HepG2 (cell line): ENCODE results near the gene HDAC4. TPM values are rescaled to one million over a fixed set of nuclear protein-coding genes. Genes with fewer than 3 reads are reported as not detected.

Experiments used
- ARNT ChIP-seq: fragments of 450-650 bp; IDR thresholded peaks from 2 replicates; pipeline ENCODE4 v1.6.1; 2017
- EEA1 ChIP-seq: sonication (generic); formaldehyde crosslinking; IDR thresholded peaks from 2 replicates; pipeline ENCODE4 v1.5.1; 2020; ENCODE audit warnings: mild to moderate bottlenecking, missing genetic modification reagents, borderline replicate concordance
- ETV5 ChIP-seq: IDR thresholded peaks from 2 replicates; pipeline ENCODE4 v1.6.1; 2018; ENCODE audit warnings: missing biosample characterization, missing genetic modification reagents, inconsistent platforms, borderline replicate concordance
- JUND ChIP-seq: sonication (generic); formaldehyde crosslinking; IDR thresholded peaks from 2 replicates; pipeline ENCODE4 v1.8.0; 2022; ENCODE audit warnings: mild to moderate bottlenecking, missing genetic modification reagents
- KAT7 ChIP-seq: IDR thresholded peaks from 2 replicates; pipeline ENCODE4 v1.6.1; 2018; ENCODE audit warnings: borderline replicate concordance, missing compliant biosample characterization
- KDM4B ChIP-seq: sonication (generic); formaldehyde crosslinking; IDR thresholded peaks from 2 replicates; pipeline ENCODE4 v1.4.0; 2020; ENCODE audit warnings: missing genetic modification reagents
- SETDB1 ChIP-seq: sonication (generic); formaldehyde crosslinking; IDR thresholded peaks from 2 replicates; pipeline ENCODE4 v1.5.1; 2020; ENCODE audit warnings: missing genetic modification reagents, mild to moderate bottlenecking, borderline replicate concordance
- SMAD1 ChIP-seq: sonication (generic); formaldehyde crosslinking; IDR thresholded peaks from 2 replicates; pipeline ENCODE4 v1.4.0; 2020; ENCODE audit warnings: missing genetic modification reagents, low read depth, mild to moderate bottlenecking, borderline replicate concordance
- SMARCC2 ChIP-seq: fragments of 450-650 bp; IDR thresholded peaks from 2 replicates; pipeline ENCODE4 v1.6.1; 2017; ENCODE audit warnings: antibody characterized with exemption, mild to moderate bottlenecking
- SP1 ChIP-seq, 2 experiments: fragments of 450-650 bp in 1 of 2; sonication (generic) in 1 of 2; formaldehyde crosslinking in 1 of 2; IDR thresholded peaks; 2 replicates each; pipeline versions ENCODE4 v1.4.0 to v1.6.1; 2016 to 2020; ENCODE audit warnings: missing genetic modification reagents in 1 of 2
- SSRP1 ChIP-seq: IDR thresholded peaks from 2 replicates; pipeline ENCODE4 v1.6.1; 2016; ENCODE audit warnings: control low read depth
- ZNF354B ChIP-seq: sonication (generic); formaldehyde crosslinking; IDR thresholded peaks from 2 replicates; pipeline ENCODE4 v1.8.0; 2022; ENCODE audit warnings: mild to moderate bottlenecking, missing genetic modification reagents
- ZNF484 ChIP-seq: sonication (generic); formaldehyde crosslinking; IDR thresholded peaks from 2 replicates; pipeline ENCODE4 v1.5.1; 2020; ENCODE audit warnings: mild to moderate bottlenecking, low read depth, missing genetic modification reagents, borderline replicate concordance
- ZSCAN20 ChIP-seq: sonication (generic); formaldehyde crosslinking; IDR thresholded peaks from 2 replicates; pipeline ENCODE4 v1.4.0; 2020; ENCODE audit warnings: missing genetic modification reagents, mild to moderate bottlenecking, borderline replicate concordance
- polyA plus RNA-seq, 8 experiments: library from polyadenylated mRNA; depleted of rRNA in 3 of 8; stranded (reverse) in 7 of 8; unstranded in 1 of 8; fragments of >200 nt; fragmentation: Illumina TruSeq in 4 of 8; extraction: Trizol in 4 of 8; gene quantifications; 2 replicates each; pipeline versions ENCODE4 v1.2.1 to v1.2.3, GENCODE V29; 2011 to 2016; ENCODE audit warnings: low read depth in 4 of 8, missing spikeins in 1 of 8, mixed read lengths in 1 of 8; ENCODE audit not compliant: insufficient read depth in 1 of 8
- total RNA-seq, 5 experiments: library from RNA; depleted of rRNA; stranded (reverse); fragments of >200 nt; fragmentation: Illumina TruSeq; extraction: Trizol; gene quantifications; 2 replicates each; pipeline ENCODE4 v1.2.3, GENCODE V29; 2016; ENCODE audit warnings: low read depth in 1 of 5
- TF ChIP-seq, protein P1 (sequence below): sonication (generic); formaldehyde crosslinking; IDR thresholded peaks from 2 replicates; pipeline ENCODE4 v1.4.0; 2020; ENCODE audit warnings: missing genetic modification reagents, borderline replicate concordance
- TF ChIP-seq, protein P2 (sequence below): sonication (generic); formaldehyde crosslinking; IDR thresholded peaks from 2 replicates; pipeline ENCODE4 v1.4.0; 2020; ENCODE audit warnings: missing genetic modification reagents
- TF ChIP-seq, protein P3 (sequence below): sonication (generic); formaldehyde crosslinking; IDR thresholded peaks from 2 replicates; pipeline ENCODE4 v1.5.1; 2020; ENCODE audit warnings: mild to moderate bottlenecking, missing genetic modification reagents
- TF ChIP-seq, protein P4 (sequence below): sonication (generic); formaldehyde crosslinking; IDR thresholded peaks from 2 replicates; pipeline ENCODE4 v1.9.0; 2021; ENCODE audit warnings: missing genetic modification reagents, borderline replicate concordance

HDAC4 gene
- total and polyA plus RNA-seq, 2 of the 13 experiments (the other 11 are each of a cell fraction or from before 2014, with no cell fraction given), result 10.1 to 11.5 TPM

DNA sequence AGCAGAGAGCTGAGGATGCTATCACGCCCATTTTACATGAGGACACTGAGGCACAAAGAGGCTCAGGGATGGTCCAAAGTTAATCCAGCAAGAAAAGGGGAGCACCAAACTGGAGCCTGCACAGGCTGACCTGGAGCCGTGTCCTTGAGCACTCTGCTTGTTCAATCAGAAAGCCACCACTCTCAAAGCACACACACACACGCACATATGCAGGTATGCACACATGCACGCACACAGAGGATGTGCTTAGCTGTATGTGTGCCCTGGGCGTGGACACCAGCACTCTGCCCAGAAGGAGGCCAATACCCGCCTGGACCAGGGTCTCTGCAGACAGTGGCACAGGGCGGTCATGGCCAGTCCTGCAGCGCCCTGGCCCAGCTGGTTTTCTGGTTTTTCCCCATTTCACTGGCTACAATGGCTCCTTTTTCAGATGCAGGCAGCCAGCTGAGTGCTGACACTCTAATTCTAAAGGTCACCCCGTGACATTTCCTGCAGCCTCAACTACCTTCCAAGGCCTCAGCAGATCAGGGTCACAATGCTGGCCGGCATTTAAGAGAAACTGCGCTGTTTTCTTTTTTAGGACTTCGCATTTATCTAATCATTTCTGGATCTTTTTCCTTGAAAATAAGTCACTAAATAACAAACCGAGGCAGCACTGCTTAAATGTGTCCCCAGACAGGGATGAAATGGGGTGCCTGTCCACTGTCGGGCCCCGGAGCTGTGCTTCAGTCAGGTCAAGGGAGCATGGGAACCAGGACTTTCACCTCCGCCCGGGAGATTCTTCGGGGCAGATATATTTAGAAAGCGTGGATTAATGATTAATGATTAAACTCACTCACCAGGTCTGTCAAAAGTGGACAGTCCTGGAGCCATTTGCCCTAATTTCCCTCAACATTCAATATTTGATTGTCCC, 104.5 kb downstream of the HDAC4 start (continued):
- TF ChIP-seq, protein P1, sequence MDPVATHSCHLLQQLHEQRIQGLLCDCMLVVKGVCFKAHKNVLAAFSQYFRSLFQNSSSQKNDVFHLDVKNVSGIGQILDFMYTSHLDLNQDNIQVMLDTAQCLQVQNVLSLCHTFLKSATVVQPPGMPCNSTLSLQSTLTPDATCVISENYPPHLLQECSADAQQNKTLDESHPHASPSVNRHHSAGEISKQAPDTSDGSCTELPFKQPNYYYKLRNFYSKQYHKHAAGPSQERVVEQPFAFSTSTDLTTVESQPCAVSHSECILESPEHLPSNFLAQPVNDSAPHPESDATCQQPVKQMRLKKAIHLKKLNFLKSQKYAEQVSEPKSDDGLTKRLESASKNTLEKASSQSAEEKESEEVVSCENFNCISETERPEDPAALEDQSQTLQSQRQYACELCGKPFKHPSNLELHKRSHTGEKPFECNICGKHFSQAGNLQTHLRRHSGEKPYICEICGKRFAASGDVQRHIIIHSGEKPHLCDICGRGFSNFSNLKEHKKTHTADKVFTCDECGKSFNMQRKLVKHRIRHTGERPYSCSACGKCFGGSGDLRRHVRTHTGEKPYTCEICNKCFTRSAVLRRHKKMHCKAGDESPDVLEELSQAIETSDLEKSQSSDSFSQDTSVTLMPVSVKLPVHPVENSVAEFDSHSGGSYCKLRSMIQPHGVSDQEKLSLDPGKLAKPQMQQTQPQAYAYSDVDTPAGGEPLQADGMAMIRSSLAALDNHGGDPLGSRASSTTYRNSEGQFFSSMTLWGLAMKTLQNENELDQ (CRISPR knock-in tag), result no peak
- TF ChIP-seq KDM4B (no peak), SETDB1 (CRISPR knock-in tag) (no peak), SMARCC2 (no peak), ETV5 (CRISPR knock-in tag) (peak; percentile 52; the same call in 1 of the 2 replicates), SP1 (IDR thresholded peaks at IDR 0.05) (no peak), SP1 (CRISPR knock-in tag; IDR thresholded peaks at IDR 0.05) (0 out of 2 replicates have a peak, but pooled peaks have one; percentile 32), ZNF484 (no peak), ZNF354B (CRISPR knock-in tag) (peak; percentile 53; the same call in 1 of the 2 replicates), SSRP1 (CRISPR knock-in tag) (no peak), ARNT (no peak), KAT7 (0 out of 2 replicates have a peak, but pooled peaks have one; percentile 19), ZSCAN20 (CRISPR knock-in tag) (no peak), JUND (CRISPR knock-in tag) (peak; percentile 58; the same call in 1 of the 2 replicates), EEA1 (no peak), SMAD1 (CRISPR knock-in tag) (no peak)
- TF ChIP-seq, protein P2, sequence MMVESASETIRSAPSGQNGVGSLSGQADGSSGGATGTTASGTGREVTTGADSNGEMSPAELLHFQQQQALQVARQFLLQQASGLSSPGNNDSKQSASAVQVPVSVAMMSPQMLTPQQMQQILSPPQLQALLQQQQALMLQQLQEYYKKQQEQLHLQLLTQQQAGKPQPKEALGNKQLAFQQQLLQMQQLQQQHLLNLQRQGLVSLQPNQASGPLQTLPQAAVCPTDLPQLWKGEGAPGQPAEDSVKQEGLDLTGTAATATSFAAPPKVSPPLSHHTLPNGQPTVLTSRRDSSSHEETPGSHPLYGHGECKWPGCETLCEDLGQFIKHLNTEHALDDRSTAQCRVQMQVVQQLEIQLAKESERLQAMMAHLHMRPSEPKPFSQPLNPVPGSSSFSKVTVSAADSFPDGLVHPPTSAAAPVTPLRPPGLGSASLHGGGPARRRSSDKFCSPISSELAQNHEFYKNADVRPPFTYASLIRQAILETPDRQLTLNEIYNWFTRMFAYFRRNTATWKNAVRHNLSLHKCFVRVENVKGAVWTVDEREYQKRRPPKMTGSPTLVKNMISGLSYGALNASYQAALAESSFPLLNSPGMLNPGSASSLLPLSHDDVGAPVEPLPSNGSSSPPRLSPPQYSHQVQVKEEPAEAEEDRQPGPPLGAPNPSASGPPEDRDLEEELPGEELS, result no peak; the same call in 1 of the 2 replicates
- TF ChIP-seq, protein P3, sequence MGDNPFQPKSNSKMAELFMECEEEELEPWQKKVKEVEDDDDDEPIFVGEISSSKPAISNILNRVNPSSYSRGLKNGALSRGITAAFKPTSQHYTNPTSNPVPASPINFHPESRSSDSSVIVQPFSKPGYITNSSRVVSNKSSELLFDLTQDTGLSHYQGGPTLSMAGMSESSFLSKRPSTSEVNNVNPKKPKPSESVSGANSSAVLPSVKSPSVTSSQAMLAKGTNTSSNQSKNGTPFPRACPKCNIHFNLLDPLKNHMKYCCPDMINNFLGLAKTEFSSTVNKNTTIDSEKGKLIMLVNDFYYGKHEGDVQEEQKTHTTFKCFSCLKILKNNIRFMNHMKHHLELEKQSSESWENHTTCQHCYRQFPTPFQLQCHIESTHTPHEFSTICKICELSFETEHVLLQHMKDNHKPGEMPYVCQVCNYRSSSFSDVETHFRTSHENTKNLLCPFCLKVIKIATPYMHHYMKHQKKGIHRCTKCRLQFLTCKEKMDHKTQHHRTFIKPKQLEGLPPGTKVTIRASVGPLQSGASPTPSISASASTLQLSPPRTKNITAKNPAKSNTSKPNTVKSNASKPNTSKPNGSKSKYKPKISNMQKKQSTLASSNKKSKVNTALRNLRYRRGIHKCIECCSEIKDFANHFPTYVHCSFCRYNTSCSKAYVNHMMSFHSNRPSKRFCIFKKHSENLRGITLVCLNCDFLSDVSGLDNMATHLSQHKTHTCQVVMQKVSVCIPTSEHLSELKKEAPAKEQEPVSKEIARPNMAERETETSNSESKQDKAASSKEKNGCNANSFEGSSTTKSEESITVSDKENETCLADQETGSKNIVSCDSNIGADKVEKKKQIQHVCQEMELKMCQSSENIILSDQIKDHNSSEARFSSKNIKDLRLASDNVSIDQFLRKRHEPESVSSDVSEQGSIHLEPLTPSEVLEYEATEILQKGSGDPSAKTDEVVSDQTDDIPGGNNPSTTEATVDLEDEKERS (CRISPR knock-in tag), result peak; percentile 87
- TF ChIP-seq, protein P4, sequence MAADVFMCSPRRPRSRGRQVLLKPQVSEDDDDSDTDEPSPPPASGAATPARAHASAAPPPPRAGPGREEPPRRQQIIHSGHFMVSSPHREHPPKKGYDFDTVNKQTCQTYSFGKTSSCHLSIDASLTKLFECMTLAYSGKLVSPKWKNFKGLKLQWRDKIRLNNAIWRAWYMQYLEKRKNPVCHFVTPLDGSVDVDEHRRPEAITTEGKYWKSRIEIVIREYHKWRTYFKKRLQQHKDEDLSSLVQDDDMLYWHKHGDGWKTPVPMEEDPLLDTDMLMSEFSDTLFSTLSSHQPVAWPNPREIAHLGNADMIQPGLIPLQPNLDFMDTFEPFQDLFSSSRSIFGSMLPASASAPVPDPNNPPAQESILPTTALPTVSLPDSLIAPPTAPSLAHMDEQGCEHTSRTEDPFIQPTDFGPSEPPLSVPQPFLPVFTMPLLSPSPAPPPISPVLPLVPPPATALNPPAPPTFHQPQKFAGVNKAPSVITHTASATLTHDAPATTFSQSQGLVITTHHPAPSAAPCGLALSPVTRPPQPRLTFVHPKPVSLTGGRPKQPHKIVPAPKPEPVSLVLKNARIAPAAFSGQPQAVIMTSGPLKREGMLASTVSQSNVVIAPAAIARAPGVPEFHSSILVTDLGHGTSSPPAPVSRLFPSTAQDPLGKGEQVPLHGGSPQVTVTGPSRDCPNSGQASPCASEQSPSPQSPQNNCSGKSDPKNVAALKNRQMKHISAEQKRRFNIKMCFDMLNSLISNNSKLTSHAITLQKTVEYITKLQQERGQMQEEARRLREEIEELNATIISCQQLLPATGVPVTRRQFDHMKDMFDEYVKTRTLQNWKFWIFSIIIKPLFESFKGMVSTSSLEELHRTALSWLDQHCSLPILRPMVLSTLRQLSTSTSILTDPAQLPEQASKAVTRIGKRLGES (CRISPR knock-in tag), result no peak
